HAP-1 (cell line): ENCODE results near the gene MATCAP1.

Source experiments
- DNase-seq, 2 experiments: peaks; one replicate each; pipeline ENCODE4 v3.0.0-alpha.2; 2016 to 2020; ENCODE audit warnings: low spot score in 2 of 2
- H3K27me3 ChIP-seq: fragments of 250-450 bp; sonication (Bioruptor Pico); 2 replicates; pipeline ENCODE4 v1.5.1; 2020; ENCODE audit warnings: low read depth, mild to moderate bottlenecking, moderate library complexity
- H3K36me3 ChIP-seq: fragments of 250-450 bp; sonication (Bioruptor Pico); replicated peaks from 2 replicates; pipeline ENCODE4 v1.5.1; 2020; ENCODE audit warnings: mild to moderate bottlenecking
- H3K4me1 ChIP-seq: fragments of 250-450 bp; sonication (Bioruptor Pico); 2 replicates; pipeline ENCODE4 v1.5.1; 2020; ENCODE audit warnings: mild to moderate bottlenecking
- H3K4me3 ChIP-seq: fragments of 250-450 bp; sonication (Bioruptor Pico); 2 replicates; pipeline ENCODE4 v1.5.1; 2020; ENCODE audit warnings: mild to moderate bottlenecking, moderate library complexity
- H3K9me3 ChIP-seq: fragments of 250-450 bp; sonication (Bioruptor Pico); 2 replicates; pipeline ENCODE4 v1.5.1; 2020; ENCODE audit warnings: mild to moderate bottlenecking, moderate library complexity
- in situ Hi-C: fragments of 300-500 bp; cut with MboI; formaldehyde crosslinking; loops from 3 replicates; pipeline ENCODE4 v1.14.3; 2020; ENCODE audit warnings: low sequenced_read_pairs, inconsistent platforms, mixed read lengths

MATCAP1 gene

GRCh38 chr16:67166110-67166547 is 17.6 kb downstream of the MATCAP1 start:
- no peaks in the 10 kb centered on the region for H3K9me3 ChIP-seq
- H3K36me3 ChIP-seq, result no peaks in the 10 kb centered on the region
- no peak for DNase-seq
- no peak overlapping the region for H3K4me3 ChIP-seq
- peaks cover 14% of the 10 kb centered on the region for H3K4me1 ChIP-seq
- H3K27me3 ChIP-seq, result no peaks in the 10 kb centered on the region
- in situ Hi-C loops, result no loop called here

- Histone ChIP-seq H3K9me3 (no peaks in the 10 kb centered on the region), H3K4me3 (no peak overlapping the region), H3K4me1 (peaks cover 9% of the 10 kb centered on the region), H3K27me3 (no peaks in the 10 kb centered on the region), H3K36me3 (no peaks in the 10 kb centered on the region)
- in situ Hi-C loops, result no loop called here
- DNase-seq, result no peak
These were observed 18.4 kb downstream of the MATCAP1 start for GRCh38 chr16:67165121-67166078.

- Histone ChIP-seq H3K9me3 (no peaks in the 10 kb centered on the region), H3K4me1 (peaks cover 3% of the 10 kb centered on the region; the same call in 1 of the 2 replicates), H3K36me3 (no peaks in the 10 kb centered on the region), H3K27me3 (no peaks in the 10 kb centered on the region), H3K4me3 (no peak within 1 kb of the TSS)
- no peak for DNase-seq
- in situ Hi-C loops, result no loop called here
These were observed 19.1 kb downstream of the MATCAP1 start, which contains the start of gene HSF4 for GRCh38 chr16:67164599-67165061. Gene HSF4, plus strand, starts transcription at chr16:67164745. Its CDS starts 67 bp downstream, at chr16:67164812.

GRCh38 chr16:67163999-67164558 is 19.7 kb downstream of the MATCAP1 start:
- in situ Hi-C loops, result no loop called here
- Histone ChIP-seq H3K4me3 (no peak overlapping the region), H3K36me3 (no peaks in the 10 kb centered on the region), H3K9me3 (no peaks in the 10 kb centered on the region), H3K4me1 (no peaks in the 10 kb centered on the region; the same call in 1 of the 2 replicates), H3K27me3 (no peaks in the 10 kb centered on the region)
- DNase-seq, result no peak

- in situ Hi-C loops, result no loop called here
These were observed 20.4 kb downstream of the MATCAP1 start for GRCh38 chr16:67163164-67163998.

GRCh38 chr16:67162506-67163163 is 21.1 kb downstream of the MATCAP1 start:
- Histone ChIP-seq H3K4me3 (no peak overlapping the region), H3K4me1 (no peaks in the 10 kb centered on the region; the same call in 1 of the 2 replicates), H3K36me3 (no peaks in the 10 kb centered on the region), H3K9me3 (no peaks in the 10 kb centered on the region), H3K27me3 (no peaks in the 10 kb centered on the region)
- DNase-seq, result no peak
- in situ Hi-C loops, result no loop called here

More at GRCh38 chr16:67163164-67163998, 20.4 kb downstream of the MATCAP1 start:
- no peak for DNase-seq
- no peak overlapping the region for H3K4me3 ChIP-seq
- H3K4me1 ChIP-seq, result no peaks in the 10 kb centered on the region; the same call in 1 of the 2 replicates
- H3K36me3 ChIP-seq, result no peaks in the 10 kb centered on the region
- H3K9me3 ChIP-seq, result no peaks in the 10 kb centered on the region
- H3K27me3 ChIP-seq, result no peaks in the 10 kb centered on the region

- Histone ChIP-seq H3K4me3 (no peak overlapping the region), H3K9me3 (no peaks in the 10 kb centered on the region), H3K36me3 (no peaks in the 10 kb centered on the region), H3K27me3 (no peaks in the 10 kb centered on the region), H3K4me1 (no peaks in the 10 kb centered on the region; the same call in 1 of the 2 replicates)
- no peak for DNase-seq
- in situ Hi-C loops, result no loop called here
These were observed 22.1 kb downstream of the MATCAP1 start for GRCh38 chr16:67161595-67162058.

GRCh38 chr16:67158637-67159600 is 24.8 kb downstream of the MATCAP1 start:
- no peaks in the 10 kb centered on the region; the same call in 1 of the 2 replicates for H3K4me1 ChIP-seq
- in situ Hi-C loops, result loop anchor here (10.0 kb wide), 2 partner anchors 144 to 184 kb away; no protein-coding TSS in a partner anchor
- H3K36me3 ChIP-seq, result no peaks in the 10 kb centered on the region
- H3K4me3 ChIP-seq, result peak overlapping the region; percentile 67
- no peaks in the 10 kb centered on the region for H3K9me3 ChIP-seq
- peak; percentile 31 to 79 for DNase-seq
- no peaks in the 10 kb centered on the region for H3K27me3 ChIP-seq

GRCh38 chr16:67157892-67158635 is 25.7 kb downstream of the MATCAP1 start:
- Histone ChIP-seq H3K4me1 (no peaks in the 10 kb centered on the region; the same call in 1 of the 2 replicates), H3K4me3 (no peak overlapping the region), H3K36me3 (no peaks in the 10 kb centered on the region), H3K27me3 (no peaks in the 10 kb centered on the region), H3K9me3 (no peaks in the 10 kb centered on the region)
- DNase-seq, result no peak
- in situ Hi-C loops, result loop anchor here (10.0 kb wide), 2 partner anchors 143 to 183 kb away; no protein-coding TSS in a partner anchor

GRCh38 chr16:67157106-67157748 is 26.5 kb downstream of the MATCAP1 start:
- Histone ChIP-seq H3K4me1 (no peaks in the 10 kb centered on the region; the same call in 1 of the 2 replicates), H3K4me3 (no peak overlapping the region), H3K36me3 (no peaks in the 10 kb centered on the region), H3K27me3 (no peaks in the 10 kb centered on the region), H3K9me3 (no peaks in the 10 kb centered on the region)
- in situ Hi-C loops, result loop anchor here (10.0 kb wide), 2 partner anchors 142 to 182 kb away; no protein-coding TSS in a partner anchor
- DNase-seq, result no peak
